NT2/D1 (cell line): Measurements from ENCODE around the gene HBB.

Experiments
- SUZ12 ChIP-seq: IDR thresholded peaks from 2 replicates; pipeline ENCODE4 v1.6.1; 2011; ENCODE audit not compliant: insufficient read length, insufficient read depth; ENCODE audit errors: extremely low read depth
- YY1 ChIP-seq: IDR thresholded peaks from 2 replicates; pipeline ENCODE4 v1.6.1; 2011; ENCODE audit not compliant: insufficient read length, insufficient read depth
- ZNF274 ChIP-seq: IDR thresholded peaks from 2 replicates; pipeline ENCODE4 v1.6.1; 2011; ENCODE audit warnings: mild to moderate bottlenecking, low read depth, low read length

DNA sequence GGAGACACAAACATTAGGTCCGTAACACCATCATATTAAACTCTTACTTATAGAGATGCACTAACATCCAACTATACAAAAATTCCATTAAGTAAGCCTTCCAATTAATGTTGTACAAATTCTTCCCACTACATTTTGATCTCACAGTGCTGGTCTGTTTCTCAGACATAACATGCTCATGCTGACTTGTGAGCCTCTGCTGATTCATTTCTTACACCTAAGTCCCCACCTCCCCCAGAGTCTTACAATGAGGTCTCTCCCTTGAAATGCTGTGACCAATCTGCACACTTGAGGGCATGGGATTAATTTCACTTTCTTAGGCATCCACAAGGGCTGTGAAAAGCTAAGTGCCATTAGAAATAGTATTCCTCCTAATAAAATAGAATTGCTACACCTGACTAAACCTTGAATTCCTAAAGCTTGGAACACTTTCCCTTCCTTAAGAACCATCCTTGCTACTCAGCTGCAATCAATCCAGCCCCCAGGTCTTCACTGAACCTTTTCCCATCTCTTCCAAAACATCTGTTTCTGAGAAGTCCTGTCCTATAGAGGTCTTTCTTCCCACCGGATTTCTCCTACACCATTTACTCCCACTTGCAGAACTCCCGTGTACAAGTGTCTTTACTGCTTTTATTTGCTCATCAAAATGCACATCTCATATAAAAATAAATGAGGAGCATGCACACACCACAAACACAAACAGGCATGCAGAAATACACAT lies 20.8 kb upstream of the HBB start:
- TF ChIP-seq YY1 (no peak), ZNF274 (no peak), SUZ12 (no peak)
